ENCODE measurements around the gene COX6B2. TPM values are rescaled to one million over a fixed set of nuclear protein-coding genes. Genes with fewer than 3 reads are reported as not detected.

The COX6B2 gene
- total RNA-seq, 1 donor from 2014 or later = not detected

- intact Hi-C loops (cut with micrococcal nuclease) = no loop called here
- no peak for DNase-seq
These were observed 48.4 kb downstream of the COX6B2 start for GRCh38 chr19:55305983-55306562.

GRCh38 chr19:55305491-55305890, 49.0 kb downstream of the COX6B2 start:
- Histone ChIP-seq H3K27ac (replicated peaks) (no peak overlapping the region), H3K27me3 (ENCODE audit: low read depth) (no peaks in the 10 kb centered on the region), H3K36me3 (no peaks in the 10 kb centered on the region), H3K9me3 (replicated peaks) (peaks cover 5% of the 10 kb centered on the region), H3K4me3 (no peak overlapping the region), H3K4me1 (peaks cover 4% of the 10 kb centered on the region)
- no peak for TF ChIP-seq CTCF (IDR thresholded peaks at IDR 0.05; ENCODE audit: borderline replicate concordance)
- no peak for DNase-seq
- intact Hi-C loops (cut with micrococcal nuclease) = no loop called here

More at GRCh38 chr19:55305983-55306562, 48.4 kb downstream of the COX6B2 start:
- H3K4me3 ChIP-seq = no peak overlapping the region
- H3K27me3 ChIP-seq (ENCODE audit: low read depth) = no peaks in the 10 kb centered on the region
- no peak for TF ChIP-seq CTCF (IDR thresholded peaks at IDR 0.05; ENCODE audit: borderline replicate concordance)
- no peak overlapping the region for H3K27ac ChIP-seq (replicated peaks)
- H3K9me3 ChIP-seq (replicated peaks) = peaks cover 5% of the 10 kb centered on the region
- peaks cover 4% of the 10 kb centered on the region for H3K4me1 ChIP-seq
- H3K36me3 ChIP-seq = no peaks in the 10 kb centered on the region

- DNase-seq = no peak
- no peaks in the 10 kb centered on the region for H3K27me3 ChIP-seq (ENCODE audit: low read depth)
- no peaks in the 10 kb centered on the region for H3K36me3 ChIP-seq
- H3K4me3 ChIP-seq = no peak overlapping the region
- no peak overlapping the region for H3K27ac ChIP-seq (replicated peaks)
- H3K9me3 ChIP-seq (replicated peaks) = peaks cover 5% of the 10 kb centered on the region
- intact Hi-C loops (cut with micrococcal nuclease) = no loop called here
- peaks cover 4% of the 10 kb centered on the region for H3K4me1 ChIP-seq
- TF ChIP-seq CTCF (IDR thresholded peaks at IDR 0.05; ENCODE audit: borderline replicate concordance) = no peak
These were observed 49.5 kb downstream of the COX6B2 start for GRCh38 chr19:55304980-55305379.

- no peak overlapping the region for H3K27ac ChIP-seq (replicated peaks)
- no peak overlapping the region for H3K4me3 ChIP-seq
- no peak for DNase-seq
- H3K27me3 ChIP-seq (ENCODE audit: low read depth) = no peaks in the 10 kb centered on the region
- no peaks in the 10 kb centered on the region for H3K36me3 ChIP-seq
- peaks cover 2% of the 10 kb centered on the region for H3K9me3 ChIP-seq (replicated peaks)
- H3K4me1 ChIP-seq = peaks cover 4% of the 10 kb centered on the region
- TF ChIP-seq CTCF (IDR thresholded peaks at IDR 0.05; ENCODE audit: borderline replicate concordance) = no peak
- intact Hi-C loops (cut with micrococcal nuclease) = no loop called here
These were observed 50.1 kb downstream of the COX6B2 start for GRCh38 chr19:55304279-55304978.

- TF ChIP-seq CTCF (IDR thresholded peaks at IDR 0.05; ENCODE audit: borderline replicate concordance) = no peak
- Histone ChIP-seq H3K9me3 (replicated peaks) (no peaks in the 10 kb centered on the region), H3K27me3 (ENCODE audit: low read depth) (no peaks in the 10 kb centered on the region), H3K36me3 (no peaks in the 10 kb centered on the region), H3K4me3 (no peak overlapping the region), H3K27ac (replicated peaks) (no peak overlapping the region), H3K4me1 (peaks cover 4% of the 10 kb centered on the region)
- intact Hi-C loops (cut with micrococcal nuclease) = no loop called here
- DNase-seq = no peak
These were observed 51.0 kb downstream of the COX6B2 start for GRCh38 chr19:55303477-55303876.

Measured in left ventricle myocardium inferior (tissue), 1 donor.